Measurements from ENCODE around the gene IRF1.

DNA sequence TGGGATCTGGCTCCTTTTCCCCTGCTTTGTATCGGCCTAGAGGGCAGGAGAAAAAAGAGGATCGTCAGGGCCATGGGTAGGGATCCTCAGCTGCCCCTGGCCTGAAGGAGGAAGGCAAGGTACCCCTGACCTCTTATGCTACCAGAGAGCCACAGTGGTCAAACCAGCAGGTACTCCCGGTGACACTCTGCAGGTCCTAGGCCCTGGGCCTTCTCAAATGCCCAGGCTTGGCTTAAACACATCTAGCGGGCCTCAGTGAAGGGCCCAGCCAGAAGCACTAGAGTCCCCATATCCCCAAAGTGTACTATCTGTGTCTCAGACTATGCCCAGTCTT, 3.5 kb downstream of the IRF1 start:
- TF ChIP-seq CEBPB (IDR thresholded peaks at IDR 0.05; ENCODE audit: low read depth, low read length) (no peak), POLR2A (IDR thresholded peaks at IDR 0.05; ENCODE audit: control extremely low read depth in 1 of 2, low read depth in 2 of 2, low read length in 2 of 2) (no peak), POLR2AphosphoS5 (IDR thresholded peaks at IDR 0.05; ENCODE audit: low read depth, low read length) (no peak), CTCF (IDR thresholded peaks at IDR 0.05; ENCODE audit: control extremely low read depth in 1 of 3, insufficient read depth in 1 of 3, low read depth in 1 of 3, low read length in 3 of 3) (no peak), ZNF274 (IDR thresholded peaks at IDR 0.05; ENCODE audit: borderline replicate concordance, extremely low read depth, low read length) (no peak), SIRT6 (IDR thresholded peaks at IDR 0.05; ENCODE audit: low read length) (no peak), TCF12 (IDR thresholded peaks at IDR 0.05; ENCODE audit: low read depth, low read length) (no peak), E2F6 (IDR thresholded peaks at IDR 0.05) (no peak), EZH2 (IDR thresholded peaks at IDR 0.05; ENCODE audit: low read depth, low read length, severe bottlenecking) (no peak)
- TF ChIP-seq, protein P1, sequence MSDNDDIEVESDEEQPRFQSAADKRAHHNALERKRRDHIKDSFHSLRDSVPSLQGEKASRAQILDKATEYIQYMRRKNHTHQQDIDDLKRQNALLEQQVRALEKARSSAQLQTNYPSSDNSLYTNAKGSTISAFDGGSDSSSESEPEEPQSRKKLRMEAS (IDR thresholded peaks at IDR 0.05): no peak

Data from H1 (cell line).